ENCODE measurements around the gene MEGF8.

Gene MEGF8

GRCh38 chr19:42362342-42362741 lies 36.9 kb downstream of the MEGF8 start:
- TF ChIP-seq CTCF (IDR thresholded peaks at IDR 0.05; ENCODE audit: extremely low read depth, insufficient read depth, missing control alignments), result no peak
- in situ Hi-C loops (cut with MboI; ENCODE audit: low pct_unique_long_range_greater_than_20kb, low sequenced_read_pairs, unreplicated experiment), result no loop called here
- DNase-seq (ENCODE audit: low spot score), result no peak

- DNase-seq (ENCODE audit: low spot score), result no peak
- TF ChIP-seq CTCF (IDR thresholded peaks at IDR 0.05; ENCODE audit: extremely low read depth, insufficient read depth, missing control alignments), result no peak
- in situ Hi-C loops (cut with MboI; ENCODE audit: low pct_unique_long_range_greater_than_20kb, low sequenced_read_pairs, unreplicated experiment), result no loop called here
These were observed 37.5 kb downstream of the MEGF8 start for GRCh38 chr19:42362891-42363440.

DNA sequence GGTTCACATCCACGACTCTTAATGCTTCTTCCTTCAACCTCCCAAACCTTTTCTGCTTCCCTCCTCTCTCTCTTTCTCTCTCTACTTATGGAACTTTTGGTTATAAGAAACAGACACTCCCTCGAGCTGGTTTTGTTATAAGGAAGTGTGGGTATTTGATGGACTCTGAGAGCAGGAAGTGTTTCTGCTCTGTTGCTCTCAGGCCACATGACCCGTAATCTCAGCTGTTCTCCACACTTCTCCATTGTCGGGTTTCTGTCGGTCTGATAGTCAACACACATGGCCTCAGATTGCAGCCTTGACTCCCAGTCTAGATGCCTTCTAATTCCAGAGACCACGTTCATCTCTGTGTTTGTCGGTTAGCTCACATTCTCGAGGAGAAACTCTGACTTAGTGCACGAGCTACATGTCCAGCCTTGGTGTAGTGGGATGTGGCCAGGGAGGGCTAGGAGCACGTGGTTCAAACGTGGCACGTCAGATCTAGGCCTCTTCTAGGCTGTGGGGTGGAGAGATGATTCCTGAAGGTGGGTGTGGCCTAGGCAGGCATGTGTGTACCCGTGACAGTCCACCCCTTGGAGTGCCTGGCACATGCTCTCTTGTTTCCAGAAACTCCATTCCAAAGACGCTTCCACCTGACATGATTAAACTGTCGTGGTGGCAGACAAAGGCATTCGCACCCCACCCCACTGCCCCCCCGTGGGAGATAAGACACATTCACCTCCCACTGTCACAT lies 38.3 kb downstream of the MEGF8 start:
- TF ChIP-seq CTCF (IDR thresholded peaks at IDR 0.05; ENCODE audit: extremely low read depth, insufficient read depth, missing control alignments), result no peak
- in situ Hi-C loops (cut with MboI; ENCODE audit: low pct_unique_long_range_greater_than_20kb, low sequenced_read_pairs, unreplicated experiment), result no loop called here
- DNase-seq (ENCODE audit: low spot score), result peak; percentile 65

DNA sequence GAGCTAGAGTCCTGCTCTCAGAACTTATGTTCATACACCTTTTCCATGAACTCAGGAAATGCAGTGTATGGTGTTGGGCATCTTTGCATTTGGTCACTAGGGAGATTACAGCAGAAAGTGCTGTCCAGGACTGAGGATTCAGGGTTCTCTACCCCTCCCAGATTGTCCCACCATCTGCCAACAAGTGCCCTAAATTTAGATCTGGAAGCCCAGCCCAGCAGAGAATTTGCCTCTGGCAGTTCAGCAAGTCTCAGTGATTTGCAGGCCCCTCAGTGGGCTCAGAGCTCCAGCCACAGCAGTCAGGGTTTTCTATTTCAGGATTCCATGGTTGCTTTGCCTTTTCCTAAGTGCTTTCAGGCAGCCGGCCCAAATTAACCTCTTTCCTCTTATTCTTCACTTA lies 41.2 kb downstream of the MEGF8 start:
- no peak for TF ChIP-seq CTCF (IDR thresholded peaks at IDR 0.05; ENCODE audit: extremely low read depth, insufficient read depth, missing control alignments)
- in situ Hi-C loops (cut with MboI; ENCODE audit: low pct_unique_long_range_greater_than_20kb, low sequenced_read_pairs, unreplicated experiment), result no loop called here
- no peak for DNase-seq (ENCODE audit: low spot score)

DNA sequence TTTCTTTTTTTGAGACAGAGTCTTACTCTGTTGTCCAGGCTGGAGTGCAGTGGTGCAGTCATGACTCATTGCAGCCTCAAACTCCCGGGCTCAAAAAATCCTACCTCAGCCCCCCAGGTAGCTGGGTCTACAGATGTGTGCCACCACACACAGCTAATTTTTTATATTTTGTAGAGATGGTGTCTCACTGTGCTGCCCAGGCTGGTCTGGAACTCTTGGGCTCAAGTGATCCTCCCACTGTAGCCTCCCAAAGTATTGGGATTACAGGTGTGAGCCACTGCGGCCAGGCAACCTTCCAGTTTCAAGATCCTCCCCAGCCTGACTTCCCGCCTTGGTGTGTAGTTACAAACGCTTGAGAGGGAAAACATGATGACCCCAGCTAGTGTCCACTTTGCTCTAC lies 42.5 kb downstream of the MEGF8 start:
- DNase-seq (ENCODE audit: low spot score), result no peak
- in situ Hi-C loops (cut with MboI; ENCODE audit: low pct_unique_long_range_greater_than_20kb, low sequenced_read_pairs, unreplicated experiment), result no loop called here
- no peak for TF ChIP-seq CTCF (IDR thresholded peaks at IDR 0.05; ENCODE audit: extremely low read depth, insufficient read depth, missing control alignments)

DNA sequence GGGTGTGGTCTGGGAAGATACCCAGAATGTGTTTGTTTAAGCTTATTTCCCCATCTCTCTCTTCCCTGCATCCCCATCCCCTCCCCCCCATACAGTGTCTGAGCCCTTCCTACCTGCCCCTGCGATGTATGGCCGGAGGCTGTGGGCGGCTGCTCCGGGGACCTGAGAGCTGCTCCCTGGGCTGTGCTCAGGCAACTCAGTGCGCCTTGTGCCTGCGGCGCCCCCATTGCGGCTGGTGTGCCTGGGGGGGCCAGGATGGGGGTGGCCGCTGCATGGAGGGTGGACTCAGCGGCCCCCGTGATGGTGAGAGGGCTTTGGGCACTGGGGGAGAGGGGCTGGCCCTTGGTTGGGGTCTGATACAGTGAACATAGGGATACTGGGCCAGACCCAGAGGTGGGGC lies 42.9 kb downstream of the MEGF8 start:
- no peak for TF ChIP-seq CTCF (IDR thresholded peaks at IDR 0.05; ENCODE audit: extremely low read depth, insufficient read depth, missing control alignments)
- in situ Hi-C loops (cut with MboI; ENCODE audit: low pct_unique_long_range_greater_than_20kb, low sequenced_read_pairs, unreplicated experiment), result no loop called here
- DNase-seq (ENCODE audit: low spot score), result no peak
